Measurements from ENCODE around the gene CHSY1.
"Not testable (repeated sequence)": the region's sequence is repeated elsewhere in the genome, so short reads cannot be mapped to it uniquely, and the experiment has no call there.

CHSY1 gene

DNA sequence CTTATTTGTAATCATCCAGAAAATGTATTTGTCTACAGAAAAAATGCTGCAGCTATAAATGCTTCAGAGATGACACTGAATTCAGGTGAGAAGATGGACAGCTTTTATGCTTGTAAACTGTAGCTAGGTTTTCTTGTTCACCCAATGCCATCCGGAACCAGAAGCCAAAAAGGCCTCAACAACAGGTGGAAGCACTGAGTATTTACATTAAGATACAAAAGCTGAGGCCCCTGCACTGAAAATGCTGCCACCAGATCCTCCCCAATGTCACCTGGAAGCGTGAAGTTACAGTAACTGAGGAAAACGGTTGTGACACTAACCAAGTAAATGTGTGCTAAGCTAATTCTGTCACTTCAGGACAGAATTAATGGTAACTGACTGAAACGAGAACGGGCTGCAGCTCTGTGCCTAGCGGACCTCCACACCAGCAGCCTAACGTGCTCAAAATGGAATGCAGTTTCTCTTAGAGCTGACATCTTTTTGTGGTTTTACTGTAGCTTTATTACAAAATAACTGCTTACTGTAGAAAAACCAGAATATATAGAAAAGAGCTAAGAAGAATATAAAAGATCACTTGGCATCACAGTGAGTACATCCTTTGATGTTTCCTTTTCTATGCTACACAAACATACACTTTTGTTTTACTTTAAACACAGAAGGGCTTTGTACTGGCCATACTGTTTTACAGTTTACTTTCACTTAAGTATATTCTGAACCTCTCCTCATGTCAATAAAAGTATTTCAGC lies 7.6 kb downstream of the CHSY1 start:
- DNase-seq (ENCODE audit: low read depth), result no peak

DNA sequence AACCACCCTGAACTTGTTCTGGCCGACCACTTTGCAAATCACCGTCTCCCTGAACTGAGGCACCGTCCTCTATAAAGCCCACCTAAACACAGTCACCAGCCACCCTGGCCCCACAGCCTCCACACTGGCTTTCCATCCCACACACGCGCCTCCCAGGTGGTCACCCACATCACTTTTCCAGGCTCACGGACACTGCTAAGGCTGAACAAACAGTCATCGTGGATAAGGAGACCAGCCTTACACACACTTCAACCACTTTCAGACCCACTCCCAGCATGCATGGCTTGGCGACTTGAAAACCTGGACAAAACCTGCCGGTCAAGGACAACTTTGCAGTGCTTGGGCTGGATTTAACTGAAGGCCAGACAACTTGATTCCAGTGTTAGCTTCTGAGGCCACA lies 8.4 kb downstream of the CHSY1 start:
- DNase-seq (ENCODE audit: low read depth), result no peak

GRCh38 chr15:101242999-101243336 lies 8.9 kb downstream of the CHSY1 start:
- no peak for DNase-seq (ENCODE audit: low read depth)

GRCh38 chr15:101242160-101242998 lies 9.5 kb downstream of the CHSY1 start:
- peak; percentile 18 for DNase-seq (ENCODE audit: low read depth)

DNA sequence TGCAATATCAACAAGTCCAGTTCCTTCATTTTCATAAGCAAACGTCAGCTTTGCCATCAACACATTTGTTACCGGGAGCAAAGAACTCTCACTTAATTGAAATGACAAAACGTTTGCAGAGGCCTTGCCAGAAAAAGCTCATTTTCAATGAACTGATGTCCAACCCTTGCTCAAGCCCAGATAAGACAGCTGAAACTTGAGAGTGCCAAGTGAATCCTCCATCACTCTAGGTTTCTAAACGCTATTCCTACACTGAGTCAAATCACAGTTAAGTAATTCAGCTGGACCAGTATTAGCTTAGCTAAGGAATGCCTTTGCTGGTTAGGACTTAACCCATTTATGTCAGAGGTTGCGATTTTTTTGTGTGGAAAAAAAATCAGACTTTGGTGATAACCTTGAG lies 11.5 kb downstream of the CHSY1 start:
- no peak for DNase-seq (ENCODE audit: low read depth)

- no peak for DNase-seq (ENCODE audit: low read depth)
These were observed 12.1 kb downstream of the CHSY1 start for GRCh38 chr15:101239724-101240136.

- DNase-seq (ENCODE audit: low read depth), result no peak
These were observed 14.6 kb downstream of the CHSY1 start for GRCh38 chr15:101237251-101237650.

DNA sequence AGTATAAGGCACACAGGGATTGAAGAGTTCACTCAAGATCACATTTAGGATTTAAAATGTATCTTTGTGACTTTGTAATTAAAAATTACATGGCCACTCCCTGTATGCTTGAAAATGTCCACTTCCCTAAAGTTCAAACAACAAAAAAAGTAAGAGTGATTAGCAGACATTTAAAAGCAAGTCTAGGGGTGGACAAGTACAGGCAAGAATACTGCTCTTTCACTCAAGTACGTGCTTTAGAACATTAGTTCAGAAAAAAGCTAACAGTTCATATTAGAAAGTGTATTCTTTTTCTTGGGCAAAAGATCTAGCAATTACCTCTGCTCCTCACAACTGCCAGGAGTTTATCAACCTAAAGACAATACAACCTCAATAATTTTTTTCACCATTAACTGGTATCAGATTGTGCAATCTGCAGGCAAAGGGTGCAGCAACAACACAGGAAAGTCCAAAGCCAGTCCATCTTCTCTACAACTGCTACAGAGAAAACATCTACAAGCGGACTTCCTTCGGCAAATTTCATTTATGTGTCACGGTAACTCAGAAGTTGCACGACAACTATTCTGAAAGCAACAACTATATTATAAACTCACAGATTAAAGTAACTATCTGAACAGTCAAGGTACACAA lies 18.1 kb downstream of the CHSY1 start:
- no peak for DNase-seq (ENCODE audit: low read depth)

- no peak for DNase-seq (ENCODE audit: low read depth)
These were observed 19.2 kb downstream of the CHSY1 start for GRCh38 chr15:101232677-101233076.

GRCh38 chr15:101228313-101228712 lies 23.5 kb downstream of the CHSY1 start:
- no peak for DNase-seq (ENCODE audit: low read depth)

DNA sequence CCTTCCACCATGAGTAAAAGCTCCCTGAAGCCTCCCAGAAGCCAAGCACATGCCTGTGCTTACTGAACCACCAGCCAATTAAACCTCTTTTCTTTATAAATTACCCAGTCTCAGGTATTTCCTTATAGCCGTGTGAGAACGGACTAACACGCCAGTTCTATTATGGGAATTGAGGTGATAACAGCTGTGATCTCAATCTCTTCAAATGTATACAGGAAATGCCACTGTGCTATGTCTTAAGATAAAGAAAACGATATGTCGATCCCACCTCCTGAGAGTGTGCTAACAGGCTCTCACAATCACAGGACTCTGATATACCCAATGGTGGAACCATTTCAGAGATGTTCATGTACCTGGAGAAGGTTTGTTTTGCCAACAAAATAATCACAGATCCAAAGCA lies 26.2 kb downstream of the CHSY1 start:
- no peak for DNase-seq (ENCODE audit: low read depth)

DNA sequence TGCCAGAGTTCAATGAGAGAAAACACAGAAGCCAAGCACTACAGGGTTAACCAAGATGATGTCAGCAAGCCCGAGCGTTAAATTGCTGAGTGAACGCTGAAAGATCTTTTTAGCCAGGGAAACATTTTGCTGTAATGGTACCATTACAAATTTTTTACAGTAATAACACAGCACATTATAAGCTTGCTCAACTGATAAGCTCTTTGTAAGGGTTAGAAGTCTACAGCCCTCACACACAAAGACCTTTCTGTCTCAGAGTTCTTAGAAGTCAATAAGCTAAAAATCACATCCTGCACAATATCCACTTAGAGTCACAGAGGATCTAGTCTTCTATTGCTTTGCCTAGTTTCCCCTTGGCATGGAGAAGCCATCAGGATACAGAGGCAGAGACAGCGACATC lies 29.9 kb downstream of the CHSY1 start:
- DNase-seq (ENCODE audit: low read depth), result no peak

DNA sequence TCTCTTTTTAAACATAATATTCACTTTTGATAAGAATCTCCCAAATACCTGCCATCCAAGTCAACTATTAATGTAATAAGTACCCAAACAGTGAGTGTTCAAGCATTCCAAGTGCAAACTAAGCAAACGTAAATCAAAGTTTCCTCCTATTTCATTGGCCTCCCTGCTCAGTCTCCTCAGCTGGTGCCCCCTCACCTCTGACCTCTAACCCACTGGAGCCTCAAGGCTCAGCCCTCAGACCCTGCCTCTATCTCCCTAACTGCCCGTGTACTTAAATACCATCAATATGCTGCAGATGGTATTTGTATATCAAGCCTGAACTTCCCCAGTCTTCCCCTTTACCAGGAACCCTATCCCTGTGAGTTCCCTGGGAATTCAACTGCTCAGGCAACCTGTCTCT lies 31.8 kb downstream of the CHSY1 start:
- no peak for DNase-seq (ENCODE audit: low read depth)

DNA sequence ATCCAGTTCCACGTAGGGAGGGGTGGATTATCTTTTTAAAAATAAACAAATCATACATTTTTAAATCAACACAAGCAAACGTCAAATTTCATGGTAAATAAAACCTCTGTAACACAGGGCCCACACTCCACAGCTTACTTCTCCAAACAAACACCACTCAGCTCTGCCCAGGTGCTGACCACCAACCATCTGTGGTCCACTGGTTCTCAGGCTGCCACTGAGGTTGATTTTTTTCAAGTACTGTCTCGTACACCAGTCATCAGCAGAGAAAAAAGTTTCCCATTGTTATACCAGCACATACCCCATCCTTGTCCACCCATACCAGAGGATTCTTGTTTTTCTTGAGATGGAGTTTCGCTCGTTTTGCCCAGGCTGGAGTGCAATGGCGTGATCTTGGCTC lies 32.4 kb downstream of the CHSY1 start:
- DNase-seq (ENCODE audit: low read depth), result no peak

DNA sequence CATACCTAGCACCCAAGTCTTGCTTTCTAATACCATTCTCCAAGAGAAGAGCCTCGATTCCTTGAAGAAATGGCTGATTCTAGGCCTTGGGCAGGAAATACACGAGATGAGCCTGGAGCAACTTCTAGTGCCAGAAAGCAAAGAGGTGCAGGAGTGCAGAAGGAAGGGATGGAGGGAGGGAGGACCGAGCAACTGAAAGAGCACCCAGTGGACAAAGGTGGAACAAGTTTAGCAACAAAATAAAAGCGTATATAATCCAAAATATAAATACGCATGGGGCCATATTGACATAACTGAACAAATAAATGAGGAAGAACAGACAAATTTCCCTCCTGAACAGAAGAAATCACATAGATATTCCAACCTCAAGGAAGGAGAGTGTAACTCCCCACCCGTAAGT lies 34.4 kb downstream of the CHSY1 start:
- no peak for DNase-seq (ENCODE audit: low read depth)

DNA sequence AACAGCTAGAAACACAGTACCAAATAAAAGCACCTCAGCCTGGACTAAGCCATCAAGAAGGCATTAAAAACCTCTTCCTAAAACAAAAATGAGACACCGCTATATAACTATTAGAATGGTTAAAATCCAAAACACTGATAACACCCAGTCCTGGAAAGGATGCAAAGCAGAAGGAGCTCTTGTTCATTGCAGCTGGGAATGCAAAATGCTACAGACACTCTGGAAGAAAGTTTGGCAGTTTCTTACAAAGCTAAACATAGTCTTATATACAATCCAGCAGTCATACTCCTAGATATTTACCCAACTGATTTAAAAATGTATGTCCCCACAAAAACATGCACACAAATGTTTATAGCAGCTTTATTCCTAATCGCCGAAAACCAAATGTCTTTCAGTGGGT lies 35.7 kb downstream of the CHSY1 start:
- DNase-seq (ENCODE audit: low read depth), result no peak

DNA sequence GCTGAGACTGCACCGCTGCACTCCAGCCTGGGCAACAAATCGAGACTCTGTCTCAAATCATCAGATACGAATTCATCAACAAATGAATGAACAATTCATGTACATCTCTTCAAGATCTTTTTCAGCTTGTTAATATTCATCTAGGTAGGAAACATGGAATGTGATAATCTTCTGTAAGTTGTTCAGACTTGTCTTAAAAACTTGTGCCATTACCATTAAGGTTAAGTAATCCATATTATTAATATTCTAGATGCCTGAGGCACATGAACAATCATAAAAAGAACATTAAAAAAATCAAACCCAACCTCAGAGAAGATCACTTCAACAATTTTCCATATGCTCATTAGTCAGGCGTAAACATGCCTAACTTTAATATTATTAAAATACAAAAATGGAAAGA lies 36.2 kb downstream of the CHSY1 start:
- no peak for DNase-seq (ENCODE audit: low read depth)

- not testable (repeated sequence) for DNase-seq (ENCODE audit: low read depth)
These were observed 37.3 kb downstream of the CHSY1 start for GRCh38 chr15:101214435-101215097.

GRCh38 chr15:101213570-101213969 lies 38.3 kb downstream of the CHSY1 start:
- no peak for DNase-seq (ENCODE audit: low read depth)

DNA sequence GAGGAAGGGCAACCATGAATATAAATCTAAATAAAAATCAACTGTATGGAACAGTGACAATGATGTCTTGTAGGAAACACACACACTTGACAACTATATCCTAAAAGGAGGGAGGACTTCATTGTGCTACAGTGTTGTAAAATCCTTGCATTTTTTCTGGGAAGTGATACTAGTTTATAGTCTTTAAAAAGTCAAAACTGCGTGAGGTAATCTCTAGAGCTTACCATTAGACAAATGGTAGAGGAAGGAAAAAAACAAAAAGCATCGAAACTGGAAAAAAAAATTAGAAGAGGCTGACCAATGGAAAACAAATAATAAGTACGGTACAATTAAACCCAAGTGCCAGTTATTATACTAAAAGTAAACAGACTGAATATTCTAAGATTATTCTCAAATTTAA lies 38.7 kb downstream of the CHSY1 start:
- no peak for DNase-seq (ENCODE audit: low read depth)

DNA sequence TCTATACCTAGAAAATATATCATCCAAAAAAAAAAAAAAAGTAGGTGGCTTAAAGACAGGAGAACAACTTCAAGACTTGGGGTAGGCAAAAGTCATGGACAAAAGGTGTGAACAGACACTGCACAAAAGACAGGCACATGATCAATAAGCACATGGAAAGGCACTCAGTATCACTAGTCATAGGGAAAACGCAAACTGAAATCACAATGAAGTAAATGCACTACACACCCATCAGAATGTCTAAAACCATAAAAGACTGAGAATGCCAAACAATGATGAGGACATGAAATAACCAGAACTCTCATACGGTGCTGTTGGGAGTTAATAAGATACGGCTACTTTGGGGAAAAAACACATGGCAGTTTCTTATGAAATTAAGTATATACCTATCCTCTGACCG lies 40.0 kb downstream of the CHSY1 start:
- no peak for DNase-seq (ENCODE audit: low read depth)

- DNase-seq (ENCODE audit: low read depth), result no peak
These were observed 41.4 kb downstream of the CHSY1 start for GRCh38 chr15:101210466-101210865.

DNA sequence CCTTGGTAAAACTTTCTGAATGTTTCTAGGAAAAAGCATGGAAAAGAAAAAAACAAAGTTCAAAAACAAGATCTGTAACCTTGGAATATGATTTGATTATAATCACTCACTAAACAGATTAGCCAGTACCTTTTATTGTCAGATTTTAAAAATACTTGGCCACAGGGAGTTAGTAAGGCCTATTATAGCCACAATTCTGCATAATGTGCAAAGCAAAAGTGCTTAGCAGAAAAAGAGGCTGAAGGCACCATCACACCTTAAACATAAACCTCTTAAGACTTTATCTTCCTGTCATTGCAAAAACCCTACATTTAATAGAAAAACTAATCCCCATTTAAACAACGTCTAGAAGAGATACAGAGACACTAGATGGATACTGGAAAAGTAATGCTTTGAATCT lies 41.8 kb downstream of the CHSY1 start:
- no peak for DNase-seq (ENCODE audit: low read depth)

Data from activated T-helper 9 cell treated with anti-CD3 and anti-CD28 coated beads, Interleukin-2, amount 50 U/mL, for 16 hours (primary cell).